HG03521 (cell line): ENCODE results near the gene NR2E3.

Experiments
- ATAC-seq: cut with Tn5 transposase; IDR thresholded peaks from one replicate; pipeline ENCODE4 v1.9.1; 2021; ENCODE audit warnings: mild to moderate bottlenecking, moderate library complexity; ENCODE audit not compliant: unreplicated experiment

Gene NR2E3

DNA sequence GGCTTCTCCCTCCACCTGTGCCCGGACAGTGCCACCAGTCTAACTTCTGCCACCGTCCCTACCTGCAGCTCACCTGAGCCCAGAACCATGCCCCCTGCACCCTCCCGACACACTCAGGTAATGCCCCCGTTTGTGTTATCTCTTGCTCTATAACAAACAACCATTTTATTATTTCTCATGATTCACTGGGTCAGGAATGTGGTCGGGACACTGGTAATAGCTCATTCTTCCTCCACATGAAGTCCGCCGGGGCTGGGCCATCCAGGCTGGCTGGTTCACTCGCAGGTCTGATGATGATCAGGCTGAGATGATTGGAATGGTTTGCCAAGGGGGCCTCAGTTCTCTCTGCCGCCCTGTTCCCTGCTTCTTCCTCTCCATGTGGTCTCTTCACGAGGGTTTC is 20.3 kb upstream of the NR2E3 start:
- ATAC-seq = no peak

DNA sequence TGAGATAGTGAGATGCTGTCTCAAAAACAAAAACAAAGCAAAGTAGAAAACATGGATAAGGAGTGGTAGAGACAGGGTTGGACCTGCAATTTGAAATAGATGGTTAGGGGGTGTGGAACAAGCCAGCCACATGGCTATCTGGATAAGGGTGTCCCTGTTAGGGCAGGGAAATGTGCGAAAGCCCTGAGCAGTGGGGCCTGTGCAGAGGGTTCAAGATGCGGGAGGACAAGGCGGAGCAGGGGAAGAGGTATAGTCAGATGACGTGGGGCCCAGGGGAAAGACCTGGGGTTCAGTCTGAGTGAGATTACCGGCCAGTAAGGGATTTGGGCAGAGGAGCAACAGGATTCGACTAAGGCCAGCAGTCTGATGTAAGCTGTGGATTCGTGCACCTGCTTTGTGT is 18.4 kb upstream of the NR2E3 start:
- no peak for ATAC-seq

DNA sequence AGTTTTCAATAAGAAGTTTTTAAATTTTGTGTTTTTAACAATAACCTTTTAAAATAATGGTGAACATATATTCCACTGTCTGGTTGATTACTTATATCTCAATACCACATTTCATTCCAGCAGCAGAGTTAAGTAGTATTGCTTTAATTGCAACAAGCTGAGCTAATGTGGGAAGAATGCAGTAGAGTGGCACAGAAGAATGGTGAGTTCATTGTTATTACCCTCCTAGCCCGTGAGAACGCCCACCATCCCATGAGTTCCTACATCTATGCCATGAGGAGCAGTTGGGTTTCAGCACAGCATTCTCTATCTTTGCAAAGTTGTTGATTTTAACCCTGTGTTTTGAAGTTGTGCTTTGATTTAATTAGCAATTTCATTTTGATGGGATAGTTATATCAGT is 17.8 kb upstream of the NR2E3 start:
- no peak for ATAC-seq

DNA sequence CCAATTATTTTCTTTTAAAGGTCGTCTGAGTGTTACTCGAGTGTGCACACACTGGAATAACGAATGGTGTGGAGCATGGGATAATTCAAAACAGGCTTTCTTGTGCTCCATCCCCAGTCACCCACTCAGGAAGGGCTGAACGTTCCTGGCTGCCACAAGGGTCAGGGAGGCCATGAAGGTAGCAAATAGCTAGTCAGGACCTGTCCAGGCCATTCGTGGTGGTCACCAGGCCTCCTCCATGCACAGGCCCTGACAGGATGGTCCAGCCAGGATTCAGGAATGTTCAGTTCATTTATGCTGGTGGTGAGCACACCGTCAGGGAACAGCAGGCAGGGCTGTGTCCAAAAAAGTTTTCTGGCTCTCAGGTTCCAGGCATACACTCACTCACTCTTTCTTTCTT is 11.7 kb upstream of the NR2E3 start:
- ATAC-seq = no peak

DNA sequence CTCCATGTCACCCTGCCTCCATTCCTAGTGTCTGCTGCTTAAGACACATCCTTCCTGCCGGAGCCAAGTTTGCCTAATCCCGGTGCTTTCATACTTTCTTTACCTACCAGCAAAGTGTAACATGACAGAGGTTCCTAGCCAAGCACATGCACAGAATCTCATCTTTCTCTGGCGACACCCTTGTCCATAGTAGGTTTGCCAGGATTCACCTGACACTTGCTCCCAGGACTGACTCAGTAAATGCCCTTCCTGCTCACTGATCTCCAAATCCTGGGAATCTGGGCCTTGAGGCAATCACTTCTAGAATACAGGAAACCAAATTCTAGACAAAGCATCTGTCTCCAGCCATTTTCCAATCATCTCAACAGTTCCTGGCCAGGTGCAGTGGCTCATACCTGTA is 10.2 kb upstream of the NR2E3 start:
- no peak for ATAC-seq

DNA sequence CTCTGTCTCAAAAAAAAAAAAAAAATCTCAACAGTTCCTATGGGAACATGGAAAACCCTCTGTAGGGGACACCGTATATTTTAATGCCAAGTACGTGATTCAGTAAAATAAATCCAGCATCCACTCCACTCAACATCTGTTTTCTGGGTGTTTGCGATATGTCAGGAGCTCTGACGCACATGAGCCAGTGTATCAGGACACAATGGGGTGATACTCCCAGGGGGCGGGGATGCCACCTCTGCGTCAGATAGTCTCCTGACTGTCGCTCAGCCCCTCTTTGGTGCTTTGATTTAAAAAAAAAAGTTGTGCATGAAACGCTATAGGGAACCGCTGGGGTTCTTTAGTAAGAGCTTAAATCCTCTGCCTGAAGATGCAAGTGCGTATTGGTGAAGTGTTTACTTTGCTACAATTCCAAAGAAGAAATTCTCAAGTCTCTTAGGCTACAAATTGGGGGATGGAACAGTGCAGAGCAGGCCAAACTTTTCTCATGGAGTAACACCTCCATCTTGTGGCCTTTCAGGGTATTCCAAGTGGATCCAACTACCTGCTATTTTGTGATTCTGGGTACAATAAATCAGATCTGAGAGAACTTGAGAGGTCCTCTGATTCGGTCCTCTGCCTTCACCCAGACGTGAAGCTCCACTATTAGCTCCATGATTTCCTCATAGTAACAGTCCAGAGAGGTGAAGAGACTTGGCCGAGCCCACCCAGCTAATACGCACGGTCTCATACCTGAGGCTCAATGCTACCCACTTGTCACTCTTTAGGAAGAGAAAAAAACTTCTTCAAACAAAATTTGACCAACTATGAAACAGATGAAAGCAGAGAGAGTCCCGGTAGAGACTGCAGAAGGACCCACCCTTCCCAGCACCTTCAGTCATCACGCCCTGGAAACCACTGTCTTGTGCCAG is 9.3 kb upstream of the NR2E3 start:
- no peak for ATAC-seq

DNA sequence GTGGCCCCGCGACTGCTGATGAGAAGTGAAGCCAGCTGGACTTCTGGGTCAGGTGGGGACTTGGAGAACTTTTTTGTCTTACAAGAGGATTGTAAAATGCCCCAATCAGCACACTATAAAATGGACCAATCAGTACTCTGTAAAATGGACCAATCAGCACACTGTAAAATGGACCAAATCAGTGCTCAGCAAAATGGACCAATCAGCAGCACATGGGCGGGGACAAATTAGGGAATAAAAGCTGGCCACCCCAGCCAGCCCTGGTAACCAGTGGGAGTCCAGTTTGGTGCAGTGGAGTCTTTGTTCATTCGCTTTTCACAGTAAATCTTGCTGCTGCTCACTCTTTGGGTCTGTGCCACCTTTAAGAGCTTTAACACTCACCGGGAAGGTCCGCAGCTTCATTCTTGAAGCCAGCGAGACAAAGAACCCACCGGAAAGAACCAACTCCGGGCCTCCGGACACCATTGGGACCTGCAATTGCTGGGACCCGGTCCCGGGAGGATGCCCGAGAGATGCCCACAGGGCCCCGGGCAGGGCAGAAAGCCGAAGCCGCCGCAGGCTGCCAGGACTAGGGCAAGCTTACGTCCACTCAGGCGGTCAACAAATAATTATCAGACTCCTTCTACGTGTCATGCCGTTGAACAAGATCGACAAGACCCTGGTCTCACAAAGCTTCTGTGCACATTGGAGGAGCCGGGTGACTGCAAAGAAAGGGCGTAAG is 8.3 kb upstream of the NR2E3 start:
- no peak for ATAC-seq

DNA sequence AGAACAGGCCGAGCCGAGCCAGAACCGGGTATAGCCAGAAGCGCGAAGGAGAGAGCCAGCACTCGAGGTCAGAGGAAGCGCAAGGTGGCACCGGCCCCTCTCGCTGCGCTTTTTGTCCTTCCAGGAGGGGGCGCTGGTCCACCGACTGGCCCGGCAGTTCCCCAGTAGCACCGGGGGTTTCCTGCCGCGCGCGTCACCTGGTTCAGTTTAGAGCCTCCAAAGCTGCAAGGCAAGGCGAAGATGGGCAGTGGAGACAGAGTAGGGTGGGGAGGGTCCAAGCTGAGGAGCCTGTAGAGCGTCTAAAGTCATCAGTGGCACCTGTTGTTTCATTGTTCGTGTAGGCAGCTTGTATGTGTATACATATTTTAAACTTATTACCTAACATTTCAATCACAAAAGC is 7.6 kb upstream of the NR2E3 start:
- no peak for ATAC-seq

DNA sequence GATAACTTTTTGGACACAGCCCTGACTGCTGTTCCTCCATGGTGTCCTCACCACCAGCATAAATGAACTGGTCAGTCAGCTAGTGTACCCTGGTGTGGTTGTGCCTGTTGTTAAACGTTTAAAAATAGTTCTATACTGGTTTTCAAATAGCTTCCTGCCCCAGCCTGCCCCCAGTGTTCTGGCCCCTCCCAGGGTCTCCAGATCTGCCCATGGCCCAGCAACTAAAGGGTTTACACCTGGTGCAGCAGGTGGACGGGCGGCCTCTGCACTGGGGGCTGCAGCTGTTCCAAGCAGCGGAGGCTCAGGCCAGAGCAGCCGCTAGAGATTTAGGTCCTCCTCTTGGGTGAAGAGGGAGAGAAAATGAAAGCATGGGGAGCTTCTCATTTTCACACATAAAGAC is 6.1 kb upstream of the NR2E3 start:
- no peak for ATAC-seq

DNA sequence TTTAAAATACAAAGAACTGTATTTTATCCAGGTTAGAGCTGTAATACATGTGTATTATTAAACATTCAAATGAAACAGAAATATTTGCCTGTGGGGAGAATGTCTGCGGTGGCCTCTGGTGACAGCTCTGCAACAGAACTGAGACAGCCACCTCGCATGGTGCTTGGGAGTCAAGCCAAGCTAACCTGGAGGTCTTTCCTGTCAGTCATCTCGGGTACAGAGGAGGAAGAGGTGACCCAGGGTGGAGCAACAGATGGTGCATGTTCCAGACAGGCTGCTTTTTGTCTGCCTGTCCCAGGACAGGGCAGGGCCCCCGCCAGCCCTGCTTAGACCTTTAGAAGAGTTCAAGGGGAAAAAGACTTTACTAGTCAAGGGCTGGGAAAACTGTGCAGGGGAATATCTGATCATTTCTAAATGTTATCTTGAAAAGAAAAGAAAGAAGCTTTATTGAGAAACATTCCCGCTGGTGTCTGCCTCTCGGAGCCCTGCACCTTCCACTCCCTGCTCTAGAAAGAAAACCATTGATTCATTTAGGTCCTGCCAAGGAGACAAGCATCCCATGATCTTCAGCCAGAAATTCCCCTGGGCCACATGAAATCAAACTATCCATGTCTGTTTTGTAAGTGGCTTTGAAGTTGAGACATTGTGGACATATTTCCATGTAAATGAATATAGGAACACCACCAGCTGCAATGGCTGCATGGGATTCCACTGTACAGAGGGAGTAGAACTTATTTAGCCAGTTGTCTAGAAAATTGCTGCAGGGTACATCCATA is 5.5 kb upstream of the NR2E3 start:
- no peak for ATAC-seq

DNA sequence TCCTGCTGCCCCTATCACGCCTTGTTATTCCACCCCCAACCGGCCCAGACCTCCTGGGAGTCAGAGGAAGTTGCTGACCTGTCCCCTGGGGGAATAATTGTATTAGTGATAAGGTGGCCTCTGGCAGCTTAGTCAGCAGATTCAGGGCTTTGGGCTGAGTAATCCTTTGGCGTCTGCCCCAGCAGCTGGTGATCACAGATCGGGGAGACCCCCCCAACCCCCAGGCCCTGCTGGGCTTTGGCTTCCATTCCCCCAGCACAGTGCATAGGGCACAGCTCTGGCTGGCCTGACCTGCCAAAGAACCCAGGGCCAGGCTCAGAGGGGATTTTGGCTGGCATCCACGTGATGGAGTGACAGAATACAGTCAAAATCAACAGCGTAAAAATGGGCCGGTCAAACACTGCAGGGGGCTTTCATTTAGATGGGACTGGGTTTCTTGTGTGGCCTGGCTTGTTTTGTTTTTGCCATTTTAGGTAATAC is 3.9 kb upstream of the NR2E3 start:
- ATAC-seq = no peak

DNA sequence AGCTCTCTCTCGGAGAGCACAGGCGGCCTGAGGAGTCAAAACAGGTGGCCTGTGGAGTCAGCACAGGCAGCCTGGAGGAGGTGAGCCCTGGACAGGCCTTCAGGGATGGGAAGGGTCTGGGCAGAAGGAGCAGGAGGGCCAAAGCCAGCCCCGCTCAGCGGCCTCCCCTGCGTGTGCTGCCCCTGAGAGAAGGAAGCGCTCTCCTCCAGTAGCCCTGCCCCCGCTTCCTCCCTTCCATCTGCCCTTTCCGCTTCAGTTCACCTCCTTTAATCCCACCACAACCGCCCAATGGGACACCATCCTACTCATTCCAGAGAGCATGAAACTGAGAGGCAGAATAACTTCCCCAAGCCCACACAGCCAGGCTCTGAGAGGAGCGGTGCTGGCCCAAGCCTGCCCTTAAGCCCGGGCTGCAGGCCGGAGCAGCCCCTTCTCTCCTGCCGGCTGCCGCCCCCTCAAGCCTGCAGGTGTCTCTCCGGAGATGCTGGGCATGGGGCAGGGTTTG is 3.2 kb upstream of the NR2E3 start:
- no peak for ATAC-seq

DNA sequence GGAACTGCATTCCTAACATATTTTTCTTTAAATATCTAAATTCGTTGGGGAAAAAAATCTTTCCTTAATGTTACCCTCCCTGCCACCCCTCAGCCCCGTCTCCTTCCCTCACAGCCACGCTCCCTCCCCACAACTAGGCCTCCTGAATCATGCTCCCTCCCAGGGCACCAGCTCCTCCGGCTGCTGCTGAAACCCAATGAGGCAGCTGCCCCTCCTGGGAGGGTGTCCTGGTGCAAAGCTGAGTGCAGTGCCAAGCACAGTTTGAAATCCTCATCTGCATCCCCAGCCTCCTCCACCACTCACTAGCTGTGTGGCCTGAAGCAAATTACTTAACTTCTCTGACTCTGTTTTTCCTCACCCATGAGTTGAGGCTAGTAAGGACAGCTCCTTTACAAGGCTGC is 2.7 kb upstream of the NR2E3 start:
- no peak for ATAC-seq

DNA sequence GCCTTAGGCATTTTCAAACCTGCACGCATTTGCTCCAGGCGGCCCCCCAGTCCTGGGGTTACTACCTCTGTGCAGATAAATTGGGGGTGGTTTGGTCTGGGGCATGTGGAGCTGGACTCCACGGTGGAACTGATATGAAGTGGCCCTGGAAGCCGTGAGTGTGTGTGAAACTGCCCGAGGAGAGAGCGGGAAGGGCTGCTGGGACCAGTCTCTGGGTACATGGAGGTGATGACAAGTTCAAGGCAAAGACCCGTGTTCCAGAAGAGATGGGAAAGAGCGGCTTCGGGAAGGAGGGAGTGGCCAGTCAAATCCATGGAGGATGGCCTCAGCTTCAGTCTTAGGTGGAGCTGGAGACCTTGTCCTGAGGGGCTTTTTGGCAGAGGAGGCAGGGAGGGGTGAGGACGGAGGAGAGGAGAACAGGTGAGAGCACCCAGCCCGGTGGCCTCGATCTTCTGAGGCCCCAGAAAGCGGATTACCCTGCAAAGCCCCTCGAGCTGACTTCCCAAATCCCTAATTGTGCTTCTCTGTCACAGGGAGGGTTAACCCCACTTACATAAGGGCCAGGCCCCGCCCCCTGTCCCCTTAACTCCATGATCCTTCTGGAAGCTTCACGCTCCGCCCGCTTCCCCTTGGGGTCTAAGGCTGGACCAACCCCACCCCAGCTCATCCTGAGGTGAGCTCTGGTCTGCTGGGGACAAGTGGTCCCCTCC is 1.9 kb upstream of the NR2E3 start:
- no peak for ATAC-seq

DNA sequence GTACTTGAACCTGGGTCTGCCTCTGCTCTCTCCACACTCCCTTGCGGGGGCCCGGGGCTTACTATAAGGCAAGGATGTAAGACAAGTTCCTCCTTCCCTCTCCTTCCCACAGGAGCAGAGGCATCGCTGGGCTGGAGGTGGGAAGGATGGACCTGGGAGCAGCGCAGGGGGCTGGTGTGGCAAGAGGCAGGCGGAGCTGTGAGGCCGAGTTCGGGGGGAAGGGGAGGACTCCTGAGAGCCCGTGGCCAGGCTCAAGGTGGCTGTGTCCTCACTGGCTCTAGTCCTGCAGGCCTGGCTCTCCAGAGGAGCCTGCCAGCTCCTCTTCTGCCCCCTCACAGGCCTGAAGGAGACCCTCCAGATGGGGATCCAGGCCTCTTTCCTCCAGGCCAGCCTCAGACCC is 1.0 kb upstream of the NR2E3 start:
- no peak for ATAC-seq

DNA sequence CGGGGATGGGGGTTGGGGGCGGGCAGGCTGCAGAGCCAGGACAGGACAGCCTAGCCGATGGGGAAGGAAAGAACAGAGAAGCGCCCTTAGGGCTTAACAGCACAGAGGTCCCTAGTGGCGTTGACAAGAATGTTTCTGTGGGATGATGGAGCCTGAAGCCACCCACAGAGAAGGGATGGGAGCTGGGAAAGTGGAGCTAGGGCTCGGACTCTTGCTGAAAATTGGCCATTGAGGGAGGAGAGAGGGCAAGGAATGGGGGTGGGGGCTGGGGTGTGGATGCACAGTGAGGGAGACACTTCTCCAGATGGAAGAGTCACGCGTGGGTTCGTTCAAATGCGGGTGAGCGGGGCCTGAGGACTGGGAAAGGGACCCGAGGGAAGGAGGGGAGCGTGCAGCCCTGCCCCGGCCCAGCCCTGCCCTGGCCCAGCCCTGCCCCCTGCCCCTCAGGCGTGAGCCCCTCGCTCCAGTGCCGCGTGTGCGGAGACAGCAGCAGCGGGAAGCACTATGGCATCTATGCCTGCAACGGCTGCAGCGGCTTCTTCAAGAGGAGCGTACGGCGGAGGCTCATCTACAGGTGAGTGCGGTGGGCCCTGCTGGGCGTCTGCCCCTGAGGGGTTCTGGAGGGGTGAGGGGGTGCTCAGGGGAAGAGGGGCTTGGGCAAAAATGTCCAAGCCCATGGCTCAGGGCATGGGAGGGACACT is 832 bp downstream of the NR2E3 start:
- ATAC-seq = no peak

DNA sequence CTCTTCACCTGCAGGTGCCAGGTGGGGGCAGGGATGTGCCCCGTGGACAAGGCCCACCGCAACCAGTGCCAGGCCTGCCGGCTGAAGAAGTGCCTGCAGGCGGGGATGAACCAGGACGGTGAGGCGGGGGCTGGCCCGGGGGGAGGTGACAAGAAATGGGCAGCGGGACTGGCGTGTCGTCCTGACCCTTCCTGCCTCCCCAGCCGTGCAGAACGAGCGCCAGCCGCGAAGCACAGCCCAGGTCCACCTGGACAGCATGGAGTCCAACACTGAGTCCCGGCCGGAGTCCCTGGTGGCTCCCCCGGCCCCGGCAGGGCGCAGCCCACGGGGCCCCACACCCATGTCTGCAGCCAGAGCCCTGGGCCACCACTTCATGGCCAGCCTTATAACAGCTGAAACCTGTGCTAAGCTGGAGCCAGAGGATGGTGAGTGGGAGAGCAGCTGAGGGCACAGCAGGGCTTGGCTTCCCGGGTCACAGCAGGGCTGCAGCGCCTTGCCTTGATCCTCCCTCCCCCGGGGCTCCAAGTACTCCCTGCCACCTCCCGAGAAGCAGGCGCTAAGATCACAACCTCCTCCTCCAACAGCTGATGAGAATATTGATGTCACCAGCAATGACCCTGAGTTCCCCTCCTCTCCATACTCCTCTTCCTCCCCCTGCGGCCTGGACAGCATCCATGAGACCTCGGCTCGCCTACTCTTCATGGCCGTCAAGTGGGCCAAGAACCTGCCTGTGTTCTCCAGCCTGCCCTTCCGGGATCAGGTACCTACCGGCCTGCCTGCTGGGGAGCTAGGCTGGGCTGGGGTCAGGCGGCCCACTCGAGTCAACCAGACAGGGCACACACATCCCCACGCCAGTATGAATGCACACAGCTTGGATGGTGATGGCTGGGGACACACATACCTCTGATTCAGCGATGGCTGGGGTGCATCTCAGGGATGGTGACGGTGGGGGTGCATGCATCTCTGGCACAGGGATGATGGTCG is 1.7 kb downstream of the NR2E3 start:
- no peak for ATAC-seq

DNA sequence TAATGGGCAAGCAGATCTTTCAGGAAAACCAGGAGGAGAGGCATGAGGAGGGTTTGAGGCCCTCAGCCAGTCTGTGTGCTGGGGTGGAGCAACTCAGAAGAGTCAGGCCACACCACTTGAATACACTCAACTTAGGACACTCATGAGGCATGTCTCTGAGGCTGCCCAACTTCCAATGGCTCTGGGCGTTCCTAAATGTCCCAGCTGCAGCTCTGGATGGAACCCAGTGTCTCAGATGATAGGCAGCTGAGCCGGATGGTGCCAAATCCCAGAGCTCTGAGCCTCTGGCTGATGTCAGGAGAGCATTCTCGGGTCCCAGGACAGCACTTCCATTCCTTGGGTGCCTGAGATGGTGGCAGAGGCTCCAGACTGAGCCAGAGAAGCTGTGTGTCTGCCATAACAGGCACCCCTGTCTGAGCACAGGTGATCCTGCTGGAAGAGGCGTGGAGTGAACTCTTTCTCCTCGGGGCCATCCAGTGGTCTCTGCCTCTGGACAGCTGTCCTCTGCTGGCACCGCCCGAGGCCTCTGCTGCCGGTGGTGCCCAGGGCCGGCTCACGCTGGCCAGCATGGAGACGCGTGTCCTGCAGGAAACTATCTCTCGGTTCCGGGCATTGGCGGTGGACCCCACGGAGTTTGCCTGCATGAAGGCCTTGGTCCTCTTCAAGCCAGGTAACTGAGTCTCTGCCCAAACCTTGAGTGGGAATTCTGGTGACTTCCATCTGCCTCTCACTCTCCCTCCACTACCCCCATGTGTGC is 2.8 kb downstream of the NR2E3 start:
- ATAC-seq = no peak
